SJCRH30 (cell line): ENCODE results near the gene SLC39A3. TPM values are rescaled to one million over a fixed set of nuclear protein-coding genes. Genes with fewer than 3 reads are reported as not detected.

ENCODE experiments used
- DNase-seq, 2 experiments: peaks; one replicate each; pipeline ENCODE4 v3.0.0-alpha.2; 2015 to 2020
- H3K27ac ChIP-seq: fragments of 250-450 bp; sonication (Bioruptor Pico); 2 replicates; pipeline ENCODE4 v1.5.1; 2020; ENCODE audit warnings: mild to moderate bottlenecking, moderate library complexity
- H3K27me3 ChIP-seq: fragments of 250-450 bp; sonication (Bioruptor Pico); 2 replicates; pipeline ENCODE4 v1.5.1; 2020; ENCODE audit warnings: mild to moderate bottlenecking, moderate library complexity
- H3K36me3 ChIP-seq: fragments of 250-450 bp; sonication (Bioruptor Pico); 2 replicates; pipeline ENCODE4 v1.5.1; 2020; ENCODE audit warnings: mild to moderate bottlenecking, moderate library complexity
- H3K4me1 ChIP-seq: fragments of 250-450 bp; sonication (Bioruptor Pico); 2 replicates; pipeline ENCODE4 v1.5.1; 2020; ENCODE audit warnings: mild to moderate bottlenecking, moderate library complexity
- H3K4me3 ChIP-seq: fragments of 250-450 bp; sonication (Bioruptor Pico); 2 replicates; pipeline ENCODE4 v1.5.1; 2020; ENCODE audit warnings: mild to moderate bottlenecking, moderate library complexity
- H3K9me3 ChIP-seq: fragments of 250-450 bp; sonication (Bioruptor Pico); replicated peaks from 2 replicates; pipeline ENCODE4 v1.5.1; 2020; ENCODE audit warnings: mild to moderate bottlenecking, moderate library complexity
- total RNA-seq: library from RNA; depleted of rRNA; stranded (reverse); fragments of >200 nt; shearing (Covaris generic); gene quantifications from 2 replicates; pipeline ENCODE4 v1.2.3, GENCODE V29; 2014

SLC39A3 gene
- total RNA-seq, 1 experiment from 2014 or later: 19.5 TPM

GRCh38 chr19:2761309-2761677 lies 21.5 kb upstream of the SLC39A3 start:
- Histone ChIP-seq H3K27ac (no peak overlapping the region), H3K27me3 (no peaks in the 10 kb centered on the region), H3K4me1 (no peaks in the 10 kb centered on the region), H3K36me3 (peaks cover 51% of the 10 kb centered on the region), H3K9me3 (no peaks in the 10 kb centered on the region), H3K4me3 (no peak overlapping the region)
- no peak for DNase-seq

DNA sequence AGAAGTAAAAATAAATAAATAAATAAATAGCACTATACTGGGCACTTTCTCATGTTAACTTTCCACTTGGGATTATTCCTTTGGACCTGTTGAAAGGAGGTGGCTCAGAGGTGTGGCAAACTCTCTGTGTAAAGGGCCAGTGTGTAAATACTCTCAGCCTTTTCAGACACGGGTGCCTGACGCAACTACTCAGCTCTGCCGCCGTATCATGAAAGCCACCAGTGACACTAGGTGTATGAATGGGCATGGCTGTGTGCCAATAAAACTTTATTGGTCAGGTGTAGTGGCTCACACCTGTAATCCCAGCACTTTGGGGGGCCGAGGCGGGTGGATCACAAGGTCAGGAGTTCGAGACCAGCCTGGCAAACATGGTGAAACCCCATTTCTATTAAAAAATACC lies 20.1 kb upstream of the SLC39A3 start:
- Histone ChIP-seq H3K4me1 (no peaks in the 10 kb centered on the region), H3K27ac (no peak overlapping the region), H3K36me3 (peaks cover 50% of the 10 kb centered on the region), H3K9me3 (no peaks in the 10 kb centered on the region), H3K27me3 (no peaks in the 10 kb centered on the region), H3K4me3 (no peak overlapping the region)
- no peak for DNase-seq

DNA sequence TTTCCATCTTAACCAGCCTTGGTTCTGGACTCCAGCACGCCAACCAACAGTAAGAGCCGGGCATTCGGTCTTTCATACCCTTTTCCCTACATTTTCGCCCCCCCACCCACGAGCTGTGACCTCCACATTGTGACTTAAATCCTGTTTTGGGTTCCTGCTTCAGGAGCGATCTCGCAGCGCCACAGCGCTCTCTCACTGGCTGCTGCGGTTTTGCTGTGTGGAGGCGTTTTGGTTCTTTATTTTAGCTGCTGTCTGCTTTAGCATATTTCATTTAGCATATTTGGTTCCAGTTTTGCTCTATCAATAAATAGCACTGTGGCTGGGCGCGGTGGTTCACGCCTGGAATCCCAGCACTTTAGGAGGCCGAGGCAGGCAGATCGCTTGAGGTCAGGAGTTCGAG lies 19.5 kb upstream of the SLC39A3 start:
- no peak for DNase-seq
- Histone ChIP-seq H3K36me3 (peaks cover 48% of the 10 kb centered on the region), H3K27me3 (no peaks in the 10 kb centered on the region), H3K27ac (no peak overlapping the region), H3K4me1 (no peaks in the 10 kb centered on the region), H3K4me3 (no peak overlapping the region), H3K9me3 (no peaks in the 10 kb centered on the region)

DNA sequence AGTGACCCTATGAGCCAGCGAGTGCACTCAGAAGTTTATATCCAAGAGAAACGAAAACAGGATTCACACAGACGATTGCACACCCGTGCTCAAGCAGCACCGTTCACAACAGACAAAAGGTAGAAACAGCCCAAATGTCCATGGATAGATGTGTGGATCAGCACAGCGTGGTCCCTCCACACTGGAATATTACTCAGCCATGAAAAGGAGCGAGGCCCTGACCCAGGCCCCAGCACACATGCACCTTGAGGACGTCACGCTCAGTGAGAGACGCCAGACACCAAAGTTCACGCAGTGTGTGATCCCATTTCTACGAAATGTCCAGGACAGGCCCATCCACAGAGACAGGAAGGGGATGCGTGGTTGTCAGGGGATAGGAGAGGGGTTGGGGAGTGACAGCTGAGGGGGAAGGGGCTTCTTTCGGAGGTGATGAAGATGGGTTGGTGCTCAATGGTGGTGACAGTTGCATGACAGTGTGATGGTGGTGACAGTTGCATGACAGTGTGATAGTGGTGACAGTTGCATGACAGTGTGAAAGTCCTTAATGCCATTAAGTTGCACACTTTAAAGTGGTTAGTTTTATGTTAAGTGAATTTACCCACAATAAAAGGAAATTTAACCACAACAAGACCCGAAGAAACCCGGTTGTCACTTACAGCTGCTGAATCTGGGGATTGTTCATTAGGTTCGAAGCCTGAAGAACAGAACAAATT lies 18.9 kb upstream of the SLC39A3 start:
- Histone ChIP-seq H3K4me3 (no peak overlapping the region), H3K9me3 (no peaks in the 10 kb centered on the region), H3K27ac (no peak overlapping the region), H3K4me1 (no peaks in the 10 kb centered on the region), H3K36me3 (peaks cover 45% of the 10 kb centered on the region), H3K27me3 (no peaks in the 10 kb centered on the region)
- no peak for DNase-seq

DNA sequence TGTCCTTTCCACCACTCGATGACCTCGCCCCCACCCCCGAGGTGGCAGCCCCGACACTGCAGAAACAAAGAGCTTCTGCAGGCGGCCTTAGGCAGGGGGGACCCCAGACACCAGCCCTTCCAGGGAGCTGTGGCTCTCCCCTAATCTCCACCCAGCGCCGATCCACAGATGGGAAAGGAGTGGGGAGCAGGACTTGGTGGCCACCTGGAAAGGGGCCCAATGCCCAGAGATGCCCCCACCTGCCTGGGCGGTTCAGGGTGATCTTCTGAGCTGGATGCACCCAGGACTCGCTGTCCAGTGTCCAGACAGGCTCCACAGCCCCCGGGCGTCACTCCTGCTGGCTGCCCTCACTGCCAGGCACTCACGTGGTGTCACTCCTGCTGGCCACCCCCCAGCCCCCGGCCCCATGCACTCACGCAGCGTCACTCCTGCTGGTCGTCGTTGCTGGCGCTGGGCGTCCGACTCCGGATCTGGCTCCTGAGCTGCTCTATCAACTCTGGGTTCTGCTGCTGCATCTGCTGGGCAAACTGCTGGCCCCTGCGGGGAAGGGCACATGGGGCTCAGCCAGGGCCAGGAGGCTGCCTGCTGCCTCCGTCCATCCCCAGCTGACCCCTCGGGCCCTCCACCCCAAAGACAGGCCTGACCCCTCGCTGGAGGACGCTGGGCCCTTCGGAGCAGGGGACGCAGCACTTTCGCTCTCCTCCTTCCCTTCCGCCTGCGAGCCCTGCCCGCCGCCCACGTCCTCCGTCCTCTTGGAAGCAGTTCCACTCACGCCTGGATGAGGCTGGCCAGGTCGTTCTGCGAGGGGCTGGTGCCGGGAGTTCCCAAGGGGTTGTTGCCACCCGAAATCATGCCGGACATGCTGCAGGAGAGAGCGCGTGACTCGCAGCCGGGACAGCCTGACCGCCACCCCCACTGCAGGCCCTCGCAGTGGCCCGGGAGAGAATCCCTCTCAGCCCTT lies 17.4 kb upstream of the SLC39A3 start:
- Histone ChIP-seq H3K4me3 (no peak overlapping the region), H3K4me1 (no peaks in the 10 kb centered on the region), H3K36me3 (peaks cover 37% of the 10 kb centered on the region), H3K27ac (no peak overlapping the region), H3K27me3 (no peaks in the 10 kb centered on the region), H3K9me3 (no peaks in the 10 kb centered on the region)
- DNase-seq: no peak

- Histone ChIP-seq H3K4me1 (no peaks in the 10 kb centered on the region), H3K27me3 (no peaks in the 10 kb centered on the region), H3K9me3 (no peaks in the 10 kb centered on the region), H3K27ac (no peak overlapping the region), H3K36me3 (peaks cover 37% of the 10 kb centered on the region), H3K4me3 (no peak overlapping the region)
- DNase-seq: no peak
Observed at GRCh38 chr19:2756477-2756876, 16.7 kb upstream of the SLC39A3 start.

DNA sequence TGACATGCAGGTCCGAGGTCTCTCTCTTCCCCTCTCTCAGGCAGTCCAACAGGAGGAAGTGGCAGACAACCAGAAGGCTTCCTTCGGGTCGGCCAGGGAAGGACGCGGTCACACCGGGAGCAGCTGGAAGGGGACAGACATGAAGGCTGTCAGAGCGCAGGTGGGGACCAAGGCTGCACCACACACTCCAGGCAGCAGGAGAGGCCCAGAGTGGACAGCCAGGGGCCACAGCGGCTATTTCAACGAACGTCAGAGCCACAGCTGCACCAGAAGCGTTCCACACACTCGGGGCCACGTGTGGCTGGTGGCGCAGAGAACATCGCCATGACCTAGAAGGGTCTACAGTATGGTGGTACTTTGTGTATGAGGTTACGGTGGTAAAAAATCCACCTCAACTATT lies 16.0 kb upstream of the SLC39A3 start:
- H3K27me3 ChIP-seq: no peaks in the 10 kb centered on the region
- no peak overlapping the region for H3K4me3 ChIP-seq
- DNase-seq: no peak
- peaks cover 35% of the 10 kb centered on the region for H3K36me3 ChIP-seq
- H3K4me1 ChIP-seq: no peaks in the 10 kb centered on the region
- H3K27ac ChIP-seq: no peak overlapping the region
- no peaks in the 10 kb centered on the region for H3K9me3 ChIP-seq

DNA sequence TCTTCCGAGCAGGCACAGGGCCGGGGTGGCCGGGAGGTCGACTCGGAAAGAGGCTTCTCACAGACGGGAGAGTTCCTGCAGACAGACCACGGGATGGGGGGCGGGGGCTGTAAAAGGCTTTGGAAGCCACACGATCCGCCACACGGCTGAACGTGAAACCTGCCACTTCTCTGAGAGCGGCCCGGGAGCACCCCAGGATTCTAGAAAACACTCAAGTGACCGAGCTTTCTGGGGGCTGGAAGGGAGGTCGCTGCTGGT lies 15.6 kb upstream of the SLC39A3 start:
- H3K27me3 ChIP-seq: no peaks in the 10 kb centered on the region
- peaks cover 30% of the 10 kb centered on the region for H3K36me3 ChIP-seq
- DNase-seq: no peak
- H3K9me3 ChIP-seq: no peaks in the 10 kb centered on the region
- H3K4me1 ChIP-seq: no peaks in the 10 kb centered on the region
- no peak overlapping the region for H3K4me3 ChIP-seq
- H3K27ac ChIP-seq: no peak overlapping the region

- Histone ChIP-seq H3K9me3 (no peaks in the 10 kb centered on the region), H3K4me1 (no peaks in the 10 kb centered on the region), H3K27me3 (no peaks in the 10 kb centered on the region), H3K27ac (no peak overlapping the region), H3K36me3 (peaks cover 27% of the 10 kb centered on the region), H3K4me3 (no peak overlapping the region)
- no peak for DNase-seq
Observed at GRCh38 chr19:2754659-2755447, 15.0 kb upstream of the SLC39A3 start.

GRCh38 chr19:2751438-2751830 lies 11.6 kb upstream of the SLC39A3 start:
- H3K4me1 ChIP-seq: no peaks in the 10 kb centered on the region
- no peaks in the 10 kb centered on the region for H3K27me3 ChIP-seq
- no peak for DNase-seq
- peaks cover 12% of the 10 kb centered on the region for H3K36me3 ChIP-seq
- H3K27ac ChIP-seq: no peak overlapping the region
- H3K9me3 ChIP-seq: no peaks in the 10 kb centered on the region
- no peak overlapping the region for H3K4me3 ChIP-seq

GRCh38 chr19:2750808-2751437 lies 11.1 kb upstream of the SLC39A3 start:
- Histone ChIP-seq H3K9me3 (no peaks in the 10 kb centered on the region), H3K27ac (no peak overlapping the region), H3K27me3 (no peaks in the 10 kb centered on the region), H3K36me3 (peaks cover 12% of the 10 kb centered on the region), H3K4me3 (no peak overlapping the region), H3K4me1 (no peaks in the 10 kb centered on the region)
- no peak for DNase-seq

- Histone ChIP-seq H3K36me3 (no peaks in the 10 kb centered on the region), H3K27ac (no peak overlapping the region)
Observed at GRCh38 chr19:2747349-2747748, 7.5 kb upstream of the SLC39A3 start.

DNA sequence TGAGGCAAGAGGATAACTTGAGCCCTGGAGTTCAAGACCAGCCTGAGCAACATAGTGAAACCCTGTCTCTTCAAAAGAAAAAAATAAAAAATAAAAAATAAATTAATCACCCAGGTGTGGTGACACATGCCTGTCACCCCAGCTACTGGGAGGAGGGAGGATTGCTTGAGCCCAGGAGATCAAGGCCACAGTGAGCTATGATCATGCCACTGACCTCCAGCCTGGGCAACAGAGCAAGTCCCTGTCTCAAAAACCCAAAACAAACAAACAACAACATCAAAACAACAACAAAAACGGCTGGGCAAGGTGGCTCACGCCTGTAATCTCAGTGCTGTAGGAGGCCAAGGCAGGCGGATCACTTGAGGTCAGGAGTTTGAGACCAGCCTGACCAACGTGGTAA lies 4.3 kb upstream of the SLC39A3 start:
- no peaks in the 10 kb centered on the region for H3K36me3 ChIP-seq
- H3K9me3 ChIP-seq: no peaks in the 10 kb centered on the region
- no peak for DNase-seq
- no peaks in the 10 kb centered on the region for H3K27me3 ChIP-seq
- no peaks in the 10 kb centered on the region for H3K4me1 ChIP-seq
- H3K4me3 ChIP-seq: no peak overlapping the region
- H3K27ac ChIP-seq: no peak overlapping the region

More at GRCh38 chr19:2747349-2747748, 7.5 kb upstream of the SLC39A3 start:
- no peak overlapping the region for H3K4me3 ChIP-seq
- no peaks in the 10 kb centered on the region for H3K9me3 ChIP-seq
- no peak for DNase-seq
- H3K27me3 ChIP-seq: no peaks in the 10 kb centered on the region
- no peaks in the 10 kb centered on the region for H3K4me1 ChIP-seq

DNA sequence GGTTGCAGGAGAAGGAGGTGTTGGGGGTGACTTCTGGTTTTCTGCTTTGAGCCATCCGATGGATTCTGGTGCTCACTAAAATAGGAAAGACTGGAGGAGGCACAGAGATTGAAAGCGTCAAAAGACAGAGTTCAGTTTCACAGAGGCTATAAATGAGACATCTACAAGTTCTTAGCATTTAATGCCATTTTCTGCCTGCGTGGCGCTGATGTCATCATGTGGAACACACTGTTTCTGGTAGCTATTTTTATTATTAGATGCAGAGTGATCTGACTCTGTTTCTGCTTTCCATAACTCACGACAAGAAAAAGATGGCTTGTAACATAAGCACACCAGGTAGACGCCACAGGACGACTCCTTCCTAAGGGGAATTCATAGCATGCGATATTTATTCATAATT lies 3.3 kb upstream of the SLC39A3 start:
- DNase-seq: no peak
- Histone ChIP-seq H3K27me3 (no peaks in the 10 kb centered on the region), H3K27ac (no peak overlapping the region), H3K9me3 (no peaks in the 10 kb centered on the region), H3K36me3 (no peaks in the 10 kb centered on the region), H3K4me1 (no peaks in the 10 kb centered on the region), H3K4me3 (no peak overlapping the region)

- peaks cover 8% of the 10 kb centered on the region for H3K36me3 ChIP-seq
- no peak overlapping the region for H3K27ac ChIP-seq
- no peaks in the 10 kb centered on the region for H3K4me1 ChIP-seq
- no peak for DNase-seq
- no peak overlapping the region for H3K4me3 ChIP-seq
- no peaks in the 10 kb centered on the region for H3K27me3 ChIP-seq
- H3K9me3 ChIP-seq: no peaks in the 10 kb centered on the region
Observed at GRCh38 chr19:2740314-2740656, 468 bp upstream of the SLC39A3 start.
